Activated naive CD4-positive, alpha-beta T cell treated with anti-CD3 and anti-CD28 coated beads, Interleukin-2, amount 50 U/mL, for 72 hours (primary cell): ENCODE data around the gene PTPRT. TPM values are rescaled to one million over a fixed set of nuclear protein-coding genes. Genes with fewer than 3 reads are reported as not detected.
"Not testable (repeated sequence)": the region's sequence is repeated elsewhere in the genome, so short reads cannot be mapped to it uniquely, and the experiment has no call there.

Experiments used
- ATAC-seq, 2 donors: fragments of 150-1000 bp; cut with Tn5 transposase; 2 replicates each; pipeline ENCODE4 v1.10.0; 2021; ENCODE audit warnings: mild to moderate bottlenecking in 2 of 2, moderate library complexity in 2 of 2
- DNase-seq, 2 donors: peaks; one replicate each; pipeline ENCODE4 v3.0.0; 2021 to 2022; ENCODE audit warnings: low spot score in 2 of 2
- H3K27ac Mint-ChIP-seq, 2 donors: one replicate each; pipeline ENCODE4 v1.8.0; 2022; ENCODE audit warnings: mild to moderate bottlenecking in 2 of 2, mixed read lengths in 2 of 2
- H3K36me3 Mint-ChIP-seq, 2 donors: one replicate each; pipeline ENCODE4 v1.8.0; 2022; ENCODE audit warnings: mixed read lengths in 2 of 2
- H3K9me3 Mint-ChIP-seq, 2 donors: one replicate each; pipeline ENCODE4 v1.8.0; 2022; ENCODE audit warnings: mixed read lengths in 2 of 2
- total RNA-seq, 2 donors: library from RNA; stranded (reverse); gene quantifications; one replicate each; pipeline ENCODE4 v1.2.3, GENCODE V29; 2022

Gene PTPRT
- total RNA-seq, 2 donors from 2014 or later: not detected

DNA sequence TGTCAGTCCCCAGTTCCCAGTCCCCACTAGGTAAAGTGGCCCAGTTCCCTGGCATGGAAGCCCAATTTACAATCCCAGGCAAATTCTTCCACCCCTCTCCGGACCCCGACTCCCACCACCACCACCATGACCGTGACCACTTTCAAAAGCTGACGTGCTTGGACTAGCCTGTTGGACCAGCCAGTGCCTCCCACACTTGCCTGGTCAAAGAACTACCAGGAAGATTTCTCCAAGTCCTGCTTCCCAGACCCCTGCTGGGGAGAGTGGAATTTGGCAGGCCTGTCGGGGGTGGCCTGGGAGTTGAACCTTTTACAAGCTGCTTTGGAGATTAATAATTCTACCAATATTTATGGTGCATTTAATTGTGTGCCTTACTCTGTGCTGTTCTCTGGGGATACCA, 1.4 kb upstream of the PTPRT start:
- ATAC-seq (no peak), DNase-seq (no peak)
- no peak overlapping the region for H3K27ac Mint-ChIP-seq
- H3K9me3 Mint-ChIP-seq: no peaks in the 10 kb centered on the region
- no peaks in the 10 kb centered on the region for H3K36me3 Mint-ChIP-seq

DNA sequence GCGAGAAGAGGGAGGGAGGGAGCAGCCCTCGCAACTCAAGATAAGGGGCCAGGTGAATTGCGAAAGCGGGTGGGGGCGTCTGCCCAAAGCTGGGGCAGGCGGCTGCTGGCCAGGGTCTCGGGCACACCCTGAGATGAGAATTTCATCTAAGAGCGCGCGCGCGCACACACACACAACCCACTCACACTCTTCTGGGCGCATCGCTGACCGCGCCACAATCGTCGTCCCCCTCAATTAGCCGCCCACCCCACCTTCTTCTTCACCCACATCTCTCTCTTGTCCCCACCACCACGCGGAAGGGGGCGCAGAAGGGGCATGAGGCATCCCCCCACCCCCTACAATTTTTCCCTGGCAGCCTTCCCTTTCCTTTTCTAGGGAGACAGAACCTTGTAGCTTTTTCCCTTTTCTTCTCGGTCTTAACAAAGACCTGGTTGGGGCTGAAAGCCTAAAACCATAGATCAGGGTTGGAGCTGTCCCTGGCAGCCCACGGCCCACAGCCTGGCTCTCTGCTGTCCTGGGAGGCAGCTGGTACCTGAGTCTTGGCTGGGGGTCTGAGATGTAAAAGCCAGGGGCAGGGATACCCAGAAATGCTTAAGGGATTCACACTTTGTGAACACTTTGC, 737 bp upstream of the PTPRT start:
- Mint-ChIP-seq H3K36me3 (no peaks in the 10 kb centered on the region), H3K9me3 (no peaks in the 10 kb centered on the region), H3K27ac (no peak overlapping the region)
- DNase-seq: no peak
- ATAC-seq: no peak

DNA sequence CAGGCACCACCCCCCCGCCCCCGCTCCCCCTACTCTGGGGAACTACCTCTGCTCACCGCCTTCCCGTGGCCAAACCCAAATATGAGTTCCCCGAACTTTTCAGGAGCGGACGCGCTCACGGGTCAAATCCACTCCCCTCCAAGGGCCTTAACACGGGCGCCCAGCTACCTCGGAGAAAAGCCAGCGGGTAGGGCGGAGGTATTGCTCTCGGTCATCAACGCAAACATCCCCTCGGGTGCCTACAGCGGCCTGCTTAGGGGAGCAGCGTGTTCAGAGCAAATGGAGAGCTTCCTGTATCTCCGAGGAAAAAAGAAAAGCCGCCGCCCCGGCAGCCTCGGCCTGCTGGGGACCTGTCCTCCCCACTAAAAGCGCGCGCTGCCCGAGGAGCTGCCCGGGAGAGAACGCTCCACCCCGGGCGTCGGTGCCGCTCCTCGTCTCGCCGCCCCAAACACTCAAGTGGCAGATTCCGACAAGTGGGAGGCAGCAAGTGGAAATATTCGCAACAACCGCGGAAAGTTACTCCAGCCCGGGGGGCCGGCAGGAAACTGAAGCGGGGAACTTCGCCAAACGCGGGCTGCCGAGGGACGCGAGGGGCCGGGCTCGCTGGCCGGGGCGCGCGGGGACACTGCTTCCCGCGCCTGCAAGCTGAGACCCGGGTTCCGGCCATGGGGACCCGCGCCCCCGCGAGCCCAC, 699 bp downstream of the PTPRT start:
- Mint-ChIP-seq H3K36me3 (no peaks in the 10 kb centered on the region), H3K9me3 (no peaks in the 10 kb centered on the region), H3K27ac (no peak overlapping the region)
- ATAC-seq (no peak), DNase-seq (no peak)

DNA sequence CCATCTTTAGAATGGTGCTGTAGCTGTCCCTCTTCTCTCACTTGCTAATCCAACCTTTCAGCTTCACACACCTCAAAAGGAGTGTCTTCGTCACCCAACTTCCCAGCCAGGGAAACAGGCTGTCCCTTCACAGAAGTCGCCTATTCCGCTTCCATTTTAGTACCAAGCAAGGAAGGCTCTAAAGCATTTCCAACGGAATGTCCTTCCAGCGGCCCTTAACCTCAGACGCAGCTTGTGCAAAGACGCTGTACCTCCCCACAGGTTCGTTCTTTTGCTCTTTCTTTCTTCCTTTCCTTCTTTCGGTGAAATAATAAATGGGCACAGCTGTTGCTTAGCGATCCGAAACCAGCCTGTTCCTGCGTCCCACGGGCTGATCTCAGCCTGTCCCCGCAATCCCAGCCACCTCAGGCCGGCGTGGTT, 1.5 kb downstream of the PTPRT start:
- no peaks in the 10 kb centered on the region for H3K36me3 Mint-ChIP-seq
- H3K9me3 Mint-ChIP-seq: no peaks in the 10 kb centered on the region
- no peak overlapping the region for H3K27ac Mint-ChIP-seq
- DNase-seq: no peak
- no peak for ATAC-seq

GRCh38 chr20:43187476-43188233, 2.1 kb downstream of the PTPRT start:
- H3K27ac Mint-ChIP-seq: no peak overlapping the region
- DNase-seq (peak in 1 of 2 donors; percentile 81), ATAC-seq (peak; percentile 20 to 53)
- no peaks in the 10 kb centered on the region for H3K9me3 Mint-ChIP-seq
- no peaks in the 10 kb centered on the region for H3K36me3 Mint-ChIP-seq

- H3K9me3 Mint-ChIP-seq: no peaks in the 10 kb centered on the region
- no peak overlapping the region for H3K27ac Mint-ChIP-seq
- DNase-seq: no peak
- H3K36me3 Mint-ChIP-seq: no peaks in the 10 kb centered on the region
- no peak for ATAC-seq
Measured at GRCh38 chr20:43186312-43186711, 3.4 kb downstream of the PTPRT start.

GRCh38 chr20:43185901-43186300, 3.8 kb downstream of the PTPRT start:
- no peaks in the 10 kb centered on the region for H3K9me3 Mint-ChIP-seq
- ATAC-seq (no peak), DNase-seq (no peak)
- no peaks in the 10 kb centered on the region for H3K36me3 Mint-ChIP-seq
- H3K27ac Mint-ChIP-seq: no peak overlapping the region

GRCh38 chr20:43183536-43184070, 6.1 kb downstream of the PTPRT start:
- no peak for DNase-seq
- no peaks in the 10 kb centered on the region for H3K9me3 Mint-ChIP-seq
- no peak for ATAC-seq
- H3K36me3 Mint-ChIP-seq: no peaks in the 10 kb centered on the region
- H3K27ac Mint-ChIP-seq: no peak overlapping the region

DNA sequence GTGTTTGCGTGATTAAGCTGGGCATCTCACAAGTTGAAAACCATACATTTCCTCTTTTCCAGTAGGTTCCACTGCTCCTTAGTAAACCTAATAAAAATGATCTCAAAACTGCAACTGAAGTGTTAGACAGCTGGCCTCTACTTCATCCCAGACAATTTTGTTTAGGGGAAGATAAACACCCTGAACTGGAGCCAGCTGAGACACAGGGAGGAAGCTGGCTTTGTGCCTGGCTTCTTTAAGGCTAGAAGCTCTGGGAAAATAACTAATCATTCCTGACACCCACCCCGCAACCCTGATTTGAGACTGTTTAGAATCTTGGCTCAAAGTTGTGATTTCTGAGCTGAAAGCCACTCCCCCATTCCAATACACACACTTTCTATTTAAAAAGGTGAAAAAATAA, 11.6 kb downstream of the PTPRT start:
- H3K36me3 Mint-ChIP-seq: no peaks in the 10 kb centered on the region
- no peak for DNase-seq
- no peak for ATAC-seq
- no peak overlapping the region for H3K27ac Mint-ChIP-seq
- no peaks in the 10 kb centered on the region for H3K9me3 Mint-ChIP-seq

DNA sequence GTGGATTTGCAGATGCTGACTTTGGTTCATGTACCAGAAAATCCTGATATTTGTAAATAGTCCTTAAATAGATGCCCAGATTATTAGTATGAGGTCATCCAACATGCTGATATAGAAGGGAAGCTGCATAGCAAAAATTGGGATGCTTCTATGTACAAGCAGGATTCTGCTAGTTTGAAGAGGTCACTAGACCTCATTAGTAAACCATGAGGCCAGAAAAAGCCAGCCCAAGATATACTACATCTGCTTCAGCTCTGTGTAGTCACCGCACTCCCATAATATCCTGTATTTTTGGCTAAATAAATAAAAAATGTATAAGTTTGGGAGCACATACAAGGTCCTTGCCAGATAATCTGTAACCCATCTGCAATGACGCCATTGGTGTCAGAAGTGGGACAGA, 13.0 kb downstream of the PTPRT start:
- H3K27ac Mint-ChIP-seq: no peak overlapping the region
- no peak for ATAC-seq
- no peaks in the 10 kb centered on the region for H3K36me3 Mint-ChIP-seq
- DNase-seq: no peak
- no peaks in the 10 kb centered on the region for H3K9me3 Mint-ChIP-seq

DNA sequence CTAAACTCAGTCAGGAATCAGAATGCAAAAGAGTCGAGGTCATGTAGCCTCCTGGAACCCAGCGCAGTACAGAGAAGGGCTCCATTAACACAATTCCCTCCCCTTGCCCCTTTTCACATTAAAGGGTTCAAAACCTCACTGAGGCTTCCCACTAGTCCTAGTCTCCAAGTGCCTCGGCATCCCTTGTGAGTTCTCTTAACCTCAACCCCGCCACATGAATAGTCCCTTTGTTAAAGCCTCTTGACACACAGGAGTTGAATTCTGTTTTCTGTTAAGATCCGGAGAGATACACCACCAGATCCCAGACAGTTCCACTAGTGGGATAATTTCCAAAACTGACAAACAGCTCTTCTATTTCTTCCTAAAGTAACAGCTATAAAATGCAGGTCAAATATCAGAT, 17.8 kb downstream of the PTPRT start:
- Mint-ChIP-seq H3K36me3 (no peaks in the 10 kb centered on the region), H3K9me3 (no peaks in the 10 kb centered on the region), H3K27ac (no peak overlapping the region)
- ATAC-seq (no peak), DNase-seq (no peak)

- H3K27ac Mint-ChIP-seq: no peak overlapping the region
- ATAC-seq (no peak), DNase-seq (no peak)
- H3K36me3 Mint-ChIP-seq: no peaks in the 10 kb centered on the region
- H3K9me3 Mint-ChIP-seq: no peaks in the 10 kb centered on the region
Measured at GRCh38 chr20:43170771-43171170, 18.9 kb downstream of the PTPRT start.

- no peak overlapping the region for H3K27ac Mint-ChIP-seq
- ATAC-seq: no peak
- DNase-seq: no peak
- no peaks in the 10 kb centered on the region for H3K36me3 Mint-ChIP-seq
- no peaks in the 10 kb centered on the region for H3K9me3 Mint-ChIP-seq
Measured at GRCh38 chr20:43167615-43168014, 22.1 kb downstream of the PTPRT start.

DNA sequence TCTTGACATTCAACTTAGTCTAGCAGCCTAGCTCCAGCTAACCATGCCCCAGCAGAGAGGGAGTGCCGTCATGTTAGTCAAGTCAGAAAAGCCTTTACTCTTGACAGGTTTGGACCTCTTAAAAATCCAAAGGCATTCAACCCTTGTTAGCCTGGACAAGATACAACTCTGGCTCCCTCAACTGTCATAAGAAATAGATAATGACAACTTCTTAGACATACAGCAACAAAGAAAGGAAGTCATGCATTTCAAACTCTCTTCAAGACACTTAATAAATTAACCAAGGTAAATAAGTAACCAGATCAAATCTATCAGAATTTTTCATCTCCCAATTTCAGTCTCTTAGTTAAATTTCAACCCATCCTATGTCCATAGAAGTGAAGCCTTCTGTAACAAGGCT, 22.7 kb downstream of the PTPRT start:
- DNase-seq (no peak), ATAC-seq (no peak)
- Mint-ChIP-seq H3K9me3 (no peaks in the 10 kb centered on the region), H3K27ac (no peak overlapping the region), H3K36me3 (no peaks in the 10 kb centered on the region)

- DNase-seq (no peak), ATAC-seq (no peak)
- Mint-ChIP-seq H3K9me3 (no peaks in the 10 kb centered on the region), H3K36me3 (no peaks in the 10 kb centered on the region), H3K27ac (no peak overlapping the region)
Measured at GRCh38 chr20:43165611-43166010, 24.1 kb downstream of the PTPRT start.

DNA sequence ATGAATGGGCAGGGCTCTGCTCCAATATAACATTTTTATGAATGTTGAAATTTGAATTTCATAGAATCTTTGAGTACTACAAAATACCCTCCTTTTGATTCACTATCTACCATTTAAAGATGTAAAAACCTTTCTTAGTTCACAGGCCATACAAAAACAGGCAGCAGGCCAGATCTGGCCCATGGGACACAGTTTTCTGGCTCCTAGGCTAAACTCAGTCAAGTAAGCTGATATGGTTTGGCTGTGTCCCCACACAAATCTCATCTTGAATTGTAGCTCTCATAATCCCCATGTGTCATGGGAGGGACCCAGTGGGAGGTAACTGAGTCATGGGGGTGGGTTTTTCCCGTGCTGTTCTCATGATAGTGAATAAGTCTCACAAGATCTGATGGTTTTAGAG, 25.0 kb downstream of the PTPRT start:
- not testable (repeated sequence) for DNase-seq, H3K27ac Mint-ChIP-seq, ATAC-seq, H3K9me3 Mint-ChIP-seq, H3K36me3 Mint-ChIP-seq

- ATAC-seq (no peak), DNase-seq (no peak)
- no peaks in the 10 kb centered on the region for H3K36me3 Mint-ChIP-seq
- no peak overlapping the region for H3K27ac Mint-ChIP-seq
- peaks cover 4 to 8% of the 10 kb centered on the region in 2 donors for H3K9me3 Mint-ChIP-seq
Measured at GRCh38 chr20:43161716-43162115, 28.0 kb downstream of the PTPRT start.
